ENCODE measurements around the gene KIRREL3. TPM values are rescaled to one million over a fixed set of nuclear protein-coding genes. Genes with fewer than 3 reads are reported as not detected.

Gene KIRREL3
- total and polyA plus RNA-seq, 2 of the 8 experiments (the other 6 are each of a cell fraction or from before 2014, with no cell fraction given) = 0.29 to 0.32 TPM

DNA sequence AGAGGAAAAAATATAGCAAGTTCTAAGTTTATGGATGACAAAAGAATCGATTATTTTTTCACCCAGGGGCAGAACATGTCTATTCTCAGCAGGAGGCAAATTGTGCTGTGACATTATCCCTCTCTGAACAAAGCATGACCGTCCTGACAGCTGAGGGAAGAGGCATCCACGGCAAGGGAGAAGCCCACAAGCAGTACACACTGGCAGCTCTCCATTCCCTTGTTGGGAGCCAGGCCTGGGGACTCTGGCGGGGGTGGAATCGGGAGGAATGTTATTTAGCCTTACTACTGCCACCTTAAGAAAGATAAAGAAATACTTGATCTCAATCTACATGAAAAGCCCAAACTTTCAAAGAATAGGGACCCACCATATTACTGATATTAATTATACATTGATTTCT is 3.4 kb downstream of the KIRREL3 start:
- Histone ChIP-seq H3K27ac (ENCODE audit: low read depth, low read length) (no peak overlapping the region), H3K79me2 (ENCODE audit: control insufficient read depth in 1 of 2, insufficient read depth in 2 of 2, low read length in 2 of 2) (no peaks in the 10 kb centered on the region), H3K36me3 (ENCODE audit: control insufficient read depth in 2 of 4, insufficient read depth in 4 of 4, low read length in 3 of 4) (no peaks in the 10 kb centered on the region), H2AFZ (ENCODE audit: low read length) (no peak overlapping the region), H4K20me1 (replicated peaks in 1 of 2; ENCODE audit: control insufficient read depth in 1 of 2, insufficient read depth in 2 of 2, low read length in 2 of 2) (no peaks in the 10 kb centered on the region), H4K5ac (ENCODE audit: insufficient read length, low read depth, low read length) (no peak overlapping the region), H3K23me2 (ENCODE audit: low read depth, low read length) (peaks cover 4% of the 10 kb centered on the region; the same call in 1 of the 2 replicates), H3K4me1 (replicated peaks in 1 of 4; ENCODE audit: control insufficient read depth in 3 of 4, insufficient read depth in 4 of 4, low read length in 3 of 4) (peaks cover under 1 to 10% (median 4%) of the 10 kb centered on the region in 4 experiments; a peak in 5 of 7 replicates), H2BK120ac (replicated peaks; ENCODE audit: low read depth, low read length) (no peak overlapping the region), H3K27me3 (replicated peaks in 1 of 4; ENCODE audit: control insufficient read depth in 3 of 4, extremely low read depth in 1 of 4, insufficient read depth in 3 of 4, low read length in 3 of 4) (peaks cover 26 to 44% (median 38%) of the 10 kb centered on the region in 4 experiments), H2BK12ac (ENCODE audit: low read depth, low read length) (no peak overlapping the region), H4K8ac (ENCODE audit: extremely low read depth, insufficient read depth, low read length) (no peak overlapping the region), H3K4me3 (ENCODE audit: extremely low read depth in 1 of 4, insufficient read depth in 2 of 4, low read depth in 3 of 4, low read length in 4 of 4) (no peak overlapping the region), H4K91ac (replicated peaks; ENCODE audit: insufficient read length, low read length) (no peak overlapping the region), H3K4me2 (ENCODE audit: insufficient read depth in 1 of 2, low read depth in 2 of 2, low read length in 2 of 2) (no peak overlapping the region), H3K14ac (ENCODE audit: insufficient read length) (no peak overlapping the region), H2BK15ac (ENCODE audit: low read length) (no peak overlapping the region), H3K79me1 (ENCODE audit: low read depth, low read length) (no peaks in the 10 kb centered on the region), H2BK5ac (ENCODE audit: low read depth, low read length) (no peak overlapping the region), H3K56ac (replicated peaks; ENCODE audit: insufficient read length, low read depth, low read length) (no peak overlapping the region), H2BK20ac (ENCODE audit: low read length) (no peak overlapping the region), H3K9ac (replicated peaks in 1 of 4; ENCODE audit: extremely low read depth in 1 of 4, low read depth in 3 of 4, low read length in 3 of 4) (no peak overlapping the region), H3K23ac (ENCODE audit: insufficient read length) (no peak overlapping the region), H3K9me3 (ENCODE audit: insufficient read depth in 2 of 2, low read depth in 1 of 2, low read length in 1 of 2) (no peaks in the 10 kb centered on the region), H3K4ac (replicated peaks; ENCODE audit: insufficient read length, low read depth, low read length) (no peak overlapping the region), H3K18ac (ENCODE audit: extremely low read depth, low read length) (no peak overlapping the region), H2AK5ac (ENCODE audit: low read depth, low read length) (no peak overlapping the region)
- ChIA-PET CTCF (ENCODE audit: partially characterized antibody) (interaction anchor here (0.7 kb wide), 1 partner anchor 390 kb away, joined by 3 read pairs; no protein-coding TSS in a partner anchor), POLR2A (ENCODE audit: partially characterized antibody) (no interaction called here)
- FAIRE-seq (no peak), DNase-seq (ENCODE audit: low read depth in 1 of 2, low spot score in 2 of 2) (no peak)
- WGBS, 2 experiments (ENCODE audit: extremely low coverage in 1 of 2, insufficient coverage in 1 of 2, insufficient read length in 1 of 2, insufficient replicate concordance in 2 of 2, low coverage in 1 of 2, low lambda C conversion rate in 2 of 2, missing lambda C conversion rate in 1 of 2) = 96% methylated on average over 5 of the region's 5 CpGs; no CpG with 5 or more reads in 1 of the 2 experiments
- TF ChIP-seq CEBPB (IDR thresholded peaks at IDR 0.05; ENCODE audit: low read depth, low read length) (no peak), SP1 (IDR thresholded peaks at IDR 0.05; ENCODE audit: low read depth, low read length) (no peak), MAFK (IDR thresholded peaks at IDR 0.05; ENCODE audit: low read depth, low read length) (no peak), CHD2 (IDR thresholded peaks at IDR 0.05; ENCODE audit: low read length) (no peak), HDAC2 (IDR thresholded peaks at IDR 0.05; ENCODE audit: borderline replicate concordance in 1 of 2, low read depth in 2 of 2, low read length in 2 of 2) (no peak), HDAC6 (IDR thresholded peaks at IDR 0.05; ENCODE audit: low read depth, low read length) (no peak), GABPA (IDR thresholded peaks at IDR 0.05; ENCODE audit: borderline replicate concordance, insufficient read depth, low read length) (no peak)

Data from H1 (cell line).